HG03025 (cell line): ENCODE results near the gene RRAS.

Source experiments
- ATAC-seq: cut with Tn5 transposase; IDR thresholded peaks from one replicate; pipeline ENCODE4 v1.9.1; 2021; ENCODE audit warnings: mild to moderate bottlenecking, moderate library complexity; ENCODE audit not compliant: unreplicated experiment, low FRiP score

The RRAS gene

GRCh38 chr19:49640113-49640898, at the start of gene RRAS:
Gene RRAS, minus strand, starts transcription at chr19:49640143. Its CDS starts 45 bp downstream, at chr19:49640098.
- ATAC-seq, result peak; percentile 46

- ATAC-seq, result no peak
Measured at GRCh38 chr19:49689133-49690078, 49.5 kb upstream of the RRAS start, which contains the start of gene ADM5. Gene ADM5, plus strand, starts transcription at chr19:49689594. Its CDS starts 244 bp downstream, at chr19:49689838.

GRCh38 chr19:49688531-49689132, 48.7 kb upstream of the RRAS start:
- no peak for ATAC-seq

- ATAC-seq, result no peak
Measured at GRCh38 chr19:49687566-49688316, 47.8 kb upstream of the RRAS start.

- no peak for ATAC-seq
Measured at GRCh38 chr19:49687150-49687549, 47.2 kb upstream of the RRAS start.

GRCh38 chr19:49686503-49687088, 46.7 kb upstream of the RRAS start:
- no peak for ATAC-seq

- no peak for ATAC-seq
Measured at GRCh38 chr19:49685845-49686332, 45.9 kb upstream of the RRAS start.

GRCh38 chr19:49684983-49685553, 45.1 kb upstream of the RRAS start:
- ATAC-seq, result no peak

- ATAC-seq, result no peak
Measured at GRCh38 chr19:49684251-49684982, 44.5 kb upstream of the RRAS start.

- no peak for ATAC-seq
Measured at GRCh38 chr19:49683814-49684250, 43.9 kb upstream of the RRAS start.

- no peak for ATAC-seq
Measured at GRCh38 chr19:49682274-49682673, 42.3 kb upstream of the RRAS start.

GRCh38 chr19:49681830-49682229, 41.9 kb upstream of the RRAS start:
- ATAC-seq, result no peak

- no peak for ATAC-seq
Measured at GRCh38 chr19:49680421-49681351, 40.7 kb upstream of the RRAS start.

- no peak for ATAC-seq
Measured at GRCh38 chr19:49679771-49680413, 39.9 kb upstream of the RRAS start.

- ATAC-seq, result no peak
Measured at GRCh38 chr19:49678985-49679770, 39.2 kb upstream of the RRAS start.
